ENCODE data around the gene IGF1R.

IGF1R gene

DNA sequence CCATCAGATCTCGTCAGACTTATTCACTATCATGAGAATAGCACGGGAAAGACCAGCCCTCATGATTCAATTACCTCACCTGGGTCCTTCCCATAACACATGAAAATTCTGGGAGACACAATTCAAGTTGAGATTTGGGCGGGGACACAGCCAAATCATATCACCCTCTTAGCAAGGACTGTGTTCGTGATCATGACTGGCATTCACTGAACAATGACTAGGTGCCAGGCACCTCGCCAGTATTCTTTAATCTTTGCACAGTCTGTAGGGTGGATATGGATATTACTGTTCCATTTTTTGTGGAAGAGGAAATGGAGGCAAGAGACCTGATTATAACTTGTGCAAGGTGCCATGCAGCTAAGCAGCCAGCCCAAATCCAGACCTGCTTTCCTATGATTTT, 77.5 kb downstream of the IGF1R start:
- DNase-seq (ENCODE audit: low read depth in 2 of 2), result no peak

DNA sequence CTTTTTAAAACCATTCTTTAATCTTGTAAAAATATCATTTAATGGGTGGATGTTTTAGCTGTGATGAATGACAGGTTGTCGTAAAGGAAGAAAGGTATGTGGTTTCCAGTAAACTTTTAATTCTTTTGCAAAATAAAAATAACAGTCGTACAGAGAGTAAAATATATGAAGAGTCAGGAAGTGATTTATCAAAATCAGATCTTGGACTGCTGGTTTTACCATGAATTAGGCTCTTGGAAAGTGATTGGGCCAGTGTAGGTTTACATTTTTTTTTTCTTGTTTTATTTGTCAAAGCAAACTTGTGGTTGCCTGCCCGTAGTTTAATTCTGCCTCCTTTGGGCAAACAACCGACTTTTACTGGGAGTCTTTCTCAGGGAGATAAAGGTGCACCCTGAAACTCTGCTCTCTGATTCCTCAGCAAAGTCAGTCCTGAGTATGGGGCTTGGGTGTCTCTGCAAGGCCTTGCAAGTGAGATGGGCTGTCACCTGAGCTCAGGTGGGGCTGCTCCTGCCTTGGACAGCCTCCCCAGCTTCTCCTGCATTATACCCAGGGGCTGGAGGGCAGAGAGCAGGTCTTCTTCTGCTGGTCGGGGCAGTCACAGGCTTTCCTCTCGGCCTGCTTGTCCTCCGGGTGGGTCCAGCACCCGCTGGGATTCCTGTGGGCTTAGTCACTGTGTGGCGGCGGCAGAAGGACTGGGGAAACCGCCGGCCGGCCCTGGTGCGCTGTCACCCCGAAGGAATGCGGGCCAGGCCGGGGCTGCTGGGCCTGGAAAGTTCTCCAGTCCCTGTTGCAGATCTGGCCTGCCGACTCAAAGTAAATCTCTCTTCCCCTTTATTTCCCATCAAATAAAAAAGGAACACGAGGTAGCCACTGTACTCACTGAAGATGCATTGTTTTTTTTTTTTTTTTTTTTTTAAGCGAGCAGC, 79.0 kb downstream of the IGF1R start:
- DNase-seq (ENCODE audit: low read depth in 2 of 2), result no peak

DNA sequence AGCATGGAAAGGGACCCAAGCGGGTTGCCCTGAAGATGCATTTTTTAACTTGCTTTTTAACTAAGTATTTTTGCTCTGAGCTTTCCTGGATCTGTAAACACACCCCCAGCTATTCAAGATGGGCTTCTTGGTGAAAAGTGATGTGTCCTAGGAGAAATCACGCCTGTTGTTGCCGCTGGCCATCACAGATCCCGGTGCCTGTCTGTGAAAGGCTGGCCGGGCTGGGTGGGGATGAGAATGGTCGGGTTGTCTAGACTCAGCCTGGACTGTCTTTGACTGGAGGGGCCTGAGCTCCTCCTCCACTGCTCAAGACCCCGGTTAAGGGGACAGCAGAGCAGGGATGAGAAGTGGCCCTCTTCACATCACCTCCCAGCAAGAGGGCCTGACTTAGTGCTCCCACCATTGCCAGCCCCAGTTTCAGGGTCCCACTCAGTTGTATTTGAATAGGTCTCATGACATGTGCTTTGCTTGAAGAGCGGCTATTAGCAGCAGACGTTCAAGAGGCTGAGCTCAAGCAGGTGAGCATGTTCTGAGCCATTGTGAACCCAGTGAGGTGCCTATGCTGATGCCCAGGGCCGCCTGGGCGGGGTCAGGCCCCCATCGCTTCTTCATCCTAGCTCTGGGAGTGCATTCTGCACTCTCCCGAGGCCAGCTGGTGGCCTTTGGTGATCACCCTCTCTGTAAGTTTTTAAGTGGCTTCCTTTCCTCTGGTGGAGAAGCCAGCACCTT, 79.9 kb downstream of the IGF1R start:
- no peak for DNase-seq (ENCODE audit: low read depth in 2 of 2)

DNA sequence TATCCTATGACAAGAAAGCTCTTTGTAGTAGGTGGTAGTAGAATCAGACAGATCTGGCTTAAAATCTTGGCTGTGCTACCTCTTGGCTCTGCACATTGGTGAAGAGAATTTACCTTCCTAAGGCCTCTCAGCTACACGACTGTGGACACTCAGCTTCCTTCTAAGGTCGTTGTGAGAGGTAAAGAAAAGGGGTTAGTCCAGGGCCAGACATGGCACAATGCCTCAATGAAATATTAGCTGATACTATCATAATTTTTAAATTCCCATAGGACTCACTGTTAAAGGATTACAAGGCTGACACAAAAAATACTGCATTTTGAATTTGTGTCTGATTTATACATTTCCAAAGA, 80.4 kb downstream of the IGF1R start:
- no peak for DNase-seq (ENCODE audit: low read depth in 2 of 2)

DNA sequence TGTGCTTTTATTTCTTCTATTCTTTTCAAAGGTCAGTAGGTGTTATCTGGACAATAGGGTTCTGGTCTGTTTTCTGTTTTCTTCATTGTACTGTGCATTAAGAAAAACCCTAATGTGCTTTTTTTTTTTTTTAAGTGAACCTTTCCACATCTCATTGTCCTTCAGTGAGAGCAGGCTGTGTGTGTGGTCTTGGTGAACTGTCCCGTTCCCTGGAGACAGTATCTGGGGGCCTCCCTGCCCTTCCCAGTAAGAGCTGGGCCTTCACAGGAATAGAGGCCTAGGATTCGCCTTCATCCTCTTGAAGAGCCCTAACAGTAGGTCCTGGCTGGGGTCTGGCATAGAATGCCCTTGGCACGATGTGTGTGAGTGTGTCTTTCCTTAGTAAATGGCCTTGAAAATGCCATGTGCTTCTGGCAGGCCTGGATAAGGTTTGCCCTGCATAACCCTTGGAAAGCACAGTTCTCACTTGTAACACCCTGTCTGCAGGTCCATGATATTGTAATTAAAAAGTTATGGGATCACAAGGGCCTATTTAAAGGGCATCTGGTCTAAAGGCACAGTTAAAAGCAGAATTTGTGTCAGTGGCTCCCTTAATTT, 81.2 kb downstream of the IGF1R start:
- DNase-seq (ENCODE audit: low read depth in 2 of 2), result no peak

DNA sequence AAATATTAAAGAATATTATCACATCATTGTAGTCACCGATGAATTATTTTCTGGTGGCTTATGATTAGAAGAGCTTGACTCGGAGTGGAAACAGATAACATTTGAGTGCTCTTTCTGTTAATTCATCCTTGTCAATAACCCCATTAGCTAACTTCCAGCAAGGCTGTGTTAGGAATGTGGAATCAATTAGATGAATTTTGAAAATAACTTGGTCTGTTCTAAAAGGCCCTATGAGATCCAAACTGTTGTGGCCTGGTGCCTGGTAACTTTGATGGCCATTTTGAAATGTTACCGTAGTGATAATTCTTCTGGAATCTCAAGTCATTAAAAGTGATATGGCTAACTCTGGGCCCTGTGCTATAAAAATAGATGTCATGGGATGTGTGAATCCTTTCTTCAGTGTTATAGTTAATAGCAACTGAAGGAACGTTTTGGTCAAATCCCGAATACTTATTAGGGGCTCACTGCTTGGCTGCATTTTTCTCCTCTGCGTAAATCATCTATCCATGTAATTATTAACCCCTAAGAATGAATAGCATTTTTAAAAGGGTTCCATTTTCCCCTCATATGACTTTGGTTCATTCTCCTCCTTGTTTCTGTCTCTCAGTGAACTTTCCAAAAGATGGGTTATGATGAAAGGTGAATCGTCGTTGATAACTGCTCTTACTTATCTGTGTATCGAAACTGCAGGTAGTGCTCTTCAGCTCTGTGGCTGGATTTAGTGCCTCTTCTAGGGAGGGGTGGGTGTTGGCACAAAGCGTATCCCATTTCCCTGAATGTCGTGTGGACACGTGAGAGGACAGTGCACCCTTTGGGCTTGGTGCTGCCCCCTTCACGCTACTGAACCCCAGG, 82.7 kb downstream of the IGF1R start:
- no peak for DNase-seq (ENCODE audit: low read depth in 2 of 2)

DNA sequence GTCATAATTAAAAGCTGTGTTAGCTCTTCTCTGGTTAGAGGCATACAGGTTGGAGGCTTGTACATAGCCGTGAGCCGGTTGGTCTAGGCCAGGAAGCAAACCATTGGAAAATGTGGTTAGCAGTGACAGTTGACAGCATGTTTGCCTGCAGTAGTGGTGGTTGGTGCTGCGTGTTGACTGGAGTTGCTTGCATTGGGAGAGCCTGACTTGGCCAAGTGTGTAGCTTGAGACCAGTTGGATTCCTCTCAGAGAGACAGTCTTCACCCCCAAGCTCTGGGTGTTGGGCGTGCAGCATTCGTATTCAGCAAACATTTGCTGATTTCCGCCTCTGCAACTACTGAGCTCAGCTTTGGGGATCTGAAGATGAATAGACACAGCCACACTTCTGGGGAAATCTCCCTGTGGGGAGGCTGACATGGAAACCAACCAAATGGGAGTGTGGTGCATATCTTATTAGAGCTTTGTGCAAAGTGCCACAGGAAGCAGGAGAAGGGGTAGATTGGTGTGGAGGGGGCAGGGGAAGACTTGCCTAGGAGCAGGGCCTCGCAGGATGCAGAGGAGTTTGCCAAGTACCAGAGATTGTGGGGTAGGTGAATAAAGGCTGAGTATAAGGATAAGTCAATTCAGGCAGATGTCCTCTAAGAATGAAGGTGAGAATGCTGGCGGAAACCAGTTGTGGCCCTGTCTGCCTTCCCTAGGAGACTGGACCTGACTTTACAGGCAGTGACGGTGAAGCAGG, 83.5 kb downstream of the IGF1R start:
- no peak for DNase-seq (ENCODE audit: low read depth in 2 of 2)

- no peak for DNase-seq (ENCODE audit: low read depth in 2 of 2)
Observed at GRCh38 chr15:98733098-98733497, 84.8 kb downstream of the IGF1R start.

DNA sequence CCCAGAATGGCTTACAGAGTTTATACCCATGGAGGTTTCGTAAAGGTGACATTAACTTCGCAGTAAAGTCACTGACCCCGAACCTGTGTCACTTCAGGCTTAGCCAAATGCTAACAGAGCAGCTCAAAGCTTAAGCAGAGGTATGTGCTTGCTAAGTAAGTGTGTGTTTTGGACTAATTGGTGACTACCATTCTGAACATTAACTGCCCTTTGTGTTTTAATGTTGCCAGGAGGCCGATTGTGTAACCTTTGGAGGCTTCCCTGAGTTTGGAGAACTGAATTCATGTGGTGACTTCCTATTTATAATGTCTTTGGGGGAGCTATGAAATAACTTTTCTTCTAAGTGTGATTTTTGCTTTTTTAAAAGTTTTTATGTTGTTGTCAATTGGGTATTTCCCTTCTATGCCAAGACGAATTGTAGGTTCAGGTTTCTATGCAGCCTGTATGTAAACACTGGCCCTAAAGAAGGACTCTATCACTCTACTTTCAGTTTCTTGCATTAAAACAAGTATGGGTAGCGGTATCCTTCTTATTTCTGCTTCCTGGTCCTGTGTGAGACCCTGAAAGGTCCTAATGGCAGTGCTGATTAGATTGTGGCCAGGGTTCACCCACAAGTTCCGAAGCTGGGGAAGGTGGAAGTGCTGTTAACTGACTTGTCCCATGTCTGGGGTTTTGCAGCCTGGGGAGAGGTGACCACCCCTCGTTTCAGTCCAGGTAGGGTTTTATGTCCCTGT, 86.3 kb downstream of the IGF1R start:
- DNase-seq (ENCODE audit: low read depth in 2 of 2), result no peak

DNA sequence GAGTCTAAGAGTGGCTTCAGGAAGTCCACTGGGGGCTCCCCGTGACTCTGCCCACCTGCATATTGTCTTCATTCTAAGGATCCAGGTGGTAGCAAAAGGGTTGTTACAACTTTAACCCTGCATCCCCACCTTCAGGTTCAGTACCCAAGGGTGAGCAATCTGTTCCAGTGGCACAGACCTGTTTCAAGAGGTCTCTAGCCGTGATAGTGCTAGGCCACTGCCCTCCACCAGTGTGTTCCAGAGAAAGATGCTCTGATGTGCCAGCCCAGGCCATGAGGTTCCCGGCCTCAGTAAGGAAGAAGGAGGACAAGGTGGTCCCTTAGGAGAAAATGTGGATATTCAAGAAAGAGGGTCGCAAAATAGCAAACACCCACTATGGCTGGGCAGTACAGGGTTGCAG, 87.0 kb downstream of the IGF1R start:
- no peak for DNase-seq (ENCODE audit: low read depth in 2 of 2)

DNA sequence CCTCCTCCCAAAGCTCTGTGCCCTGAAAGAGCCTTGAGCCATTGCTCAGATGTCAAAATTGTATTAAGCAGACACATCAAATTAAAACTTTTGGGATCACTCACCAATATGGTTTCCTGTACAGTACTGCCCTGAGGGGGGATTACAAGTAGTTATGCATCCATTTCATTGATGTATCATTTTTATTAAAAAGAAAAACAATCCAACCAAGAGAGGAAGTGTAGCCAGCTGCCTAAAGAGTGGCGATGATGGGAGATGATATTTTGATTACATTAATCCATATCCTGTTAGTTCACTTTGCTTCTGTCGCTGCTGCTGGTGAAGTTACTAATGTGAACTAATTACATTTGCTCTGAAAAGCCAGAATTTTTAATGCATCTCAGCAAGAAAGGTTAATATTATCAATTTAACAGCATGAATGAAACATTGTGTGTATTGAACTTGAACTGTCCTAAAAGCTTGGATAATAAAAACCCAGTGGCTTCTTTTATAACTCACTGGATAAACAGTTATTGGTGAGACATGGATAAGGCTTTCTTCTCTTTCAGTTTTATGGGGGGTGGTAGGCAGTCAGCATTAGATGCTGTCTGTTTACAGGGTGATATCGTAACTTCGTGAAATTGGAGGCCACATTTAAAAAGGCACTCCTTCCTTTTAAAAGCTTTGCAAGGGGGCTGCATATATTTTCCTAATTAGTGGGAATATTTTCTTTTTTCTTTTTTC, 87.7 kb downstream of the IGF1R start:
- no peak for DNase-seq (ENCODE audit: low read depth in 2 of 2)

- no peak for DNase-seq (ENCODE audit: low read depth in 2 of 2)
Observed at GRCh38 chr15:98737159-98737558, 88.8 kb downstream of the IGF1R start.

- DNase-seq (ENCODE audit: low read depth in 2 of 2), result no peak
Observed at GRCh38 chr15:98737721-98738120, 89.4 kb downstream of the IGF1R start.

DNA sequence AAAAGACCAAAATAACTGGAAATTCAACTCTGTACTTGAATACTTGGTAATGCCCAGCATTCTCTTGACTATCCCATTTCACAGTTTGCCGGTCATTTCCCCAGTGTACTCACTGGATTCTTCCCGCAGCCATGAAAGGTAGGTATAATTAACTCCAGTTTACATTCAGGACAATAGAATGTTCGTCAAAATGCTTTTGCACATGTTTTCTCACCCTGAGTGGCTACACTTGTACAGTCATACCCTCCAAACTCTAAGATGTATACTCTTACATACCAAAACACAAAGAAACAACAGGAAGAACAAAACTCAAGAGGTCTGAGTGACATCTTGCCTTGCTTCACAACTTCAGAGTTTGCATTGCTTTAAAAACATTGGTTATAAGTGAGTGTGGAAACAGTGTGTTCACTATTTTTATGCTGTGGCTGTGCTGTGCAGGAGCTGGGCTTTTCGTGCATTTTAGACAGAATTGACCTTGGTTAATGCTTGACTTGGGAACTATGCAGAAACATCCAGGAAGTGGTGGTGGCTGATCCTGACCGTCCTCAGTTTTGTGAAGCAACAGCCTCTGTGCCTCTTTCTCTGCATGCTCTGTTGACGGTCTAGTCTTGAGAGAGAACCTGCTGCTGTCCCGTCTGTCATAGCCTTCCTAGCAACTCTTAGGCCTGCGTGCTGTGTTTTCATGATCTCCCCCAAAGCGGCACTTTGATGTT, 90.5 kb downstream of the IGF1R start:
- no peak for DNase-seq (ENCODE audit: low read depth in 2 of 2)

DNA sequence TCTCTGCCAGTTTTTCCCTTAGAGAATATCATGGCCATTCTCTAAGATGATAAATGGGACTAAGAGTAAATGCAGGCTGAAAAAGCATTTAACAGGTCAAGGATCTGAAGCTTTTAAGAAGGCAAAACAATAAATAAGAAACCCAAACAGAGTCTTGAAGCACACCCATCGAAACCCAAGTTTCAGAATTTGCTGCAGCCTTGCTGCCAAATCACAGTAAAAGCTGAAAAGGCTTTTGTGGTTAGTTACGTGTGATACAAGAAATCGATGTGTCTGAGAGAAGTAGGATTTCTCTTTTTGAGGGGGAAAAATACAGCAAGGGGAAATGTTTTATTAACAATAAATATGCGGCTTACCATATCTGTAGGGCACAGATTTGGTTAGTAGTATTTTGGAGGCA, 92.0 kb downstream of the IGF1R start:
- no peak for DNase-seq (ENCODE audit: low read depth in 2 of 2)

DNA sequence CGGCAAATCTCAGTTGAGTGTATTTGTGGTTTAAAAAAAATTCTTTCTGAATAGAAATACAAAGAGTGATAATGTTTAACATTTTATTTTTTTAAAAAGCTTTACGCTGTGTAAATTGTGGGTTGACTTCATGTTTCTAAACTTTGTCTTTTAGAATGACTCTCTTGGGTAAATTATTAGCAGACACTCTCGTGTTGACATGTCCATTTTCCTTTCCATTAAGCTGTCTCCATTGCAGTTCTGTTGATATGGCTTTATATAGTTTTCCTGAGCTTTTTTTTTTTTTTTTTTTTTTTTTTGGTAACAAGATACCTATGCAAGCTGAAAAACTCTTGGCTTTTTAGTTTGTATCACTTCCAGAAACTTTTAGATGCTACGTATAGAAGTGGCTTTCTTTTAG, 92.6 kb downstream of the IGF1R start:
- DNase-seq (ENCODE audit: low read depth in 2 of 2), result no peak

GRCh38 chr15:98743177-98743576, 94.8 kb downstream of the IGF1R start:
- no peak for DNase-seq (ENCODE audit: low read depth in 2 of 2)

GRCh38 chr15:98744506-98744905, 96.2 kb downstream of the IGF1R start:
- DNase-seq (ENCODE audit: low read depth in 2 of 2), result no peak

GRCh38 chr15:98745179-98745578, 96.8 kb downstream of the IGF1R start:
- DNase-seq (ENCODE audit: low read depth in 2 of 2), result no peak
